HG03469 (cell line): ENCODE results near the gene RAD51B.

Source experiments
- ATAC-seq: cut with Tn5 transposase; IDR thresholded peaks from one replicate; pipeline ENCODE4 v1.9.1; 2021; ENCODE audit warnings: mild to moderate bottlenecking, moderate library complexity, moderate number of reproducible peaks; ENCODE audit not compliant: unreplicated experiment

The RAD51B gene

DNA sequence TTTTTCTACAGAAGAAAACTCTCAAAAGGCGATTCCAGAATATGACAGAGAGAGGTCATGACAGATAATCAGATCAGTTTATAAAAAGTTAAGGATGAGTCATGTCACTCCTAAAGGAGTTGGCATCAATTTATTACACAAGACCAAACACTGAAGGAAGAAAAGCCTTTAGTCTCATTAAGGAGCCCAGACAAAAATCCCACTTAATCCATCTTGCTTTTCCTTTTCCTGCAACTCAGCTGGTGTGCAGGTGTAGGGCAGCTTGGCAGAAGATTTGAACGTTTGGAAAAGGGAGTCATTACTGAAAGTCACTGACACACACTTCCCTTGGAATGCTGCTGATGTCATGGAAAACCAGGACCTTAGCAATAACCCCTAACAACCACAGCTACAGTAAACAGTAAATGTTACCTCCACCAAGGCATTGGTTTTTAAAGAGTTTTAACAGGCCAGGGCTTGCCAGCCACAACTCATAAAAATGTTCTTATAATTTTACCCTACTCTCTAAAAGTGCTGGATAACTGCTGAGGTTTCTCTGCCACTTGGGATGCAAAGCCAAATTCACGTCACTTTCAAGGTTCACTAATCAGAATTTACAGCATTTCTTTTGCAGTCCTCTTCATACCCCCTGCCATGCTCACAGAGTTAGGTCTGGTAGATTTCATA lies 320.6 kb downstream of the RAD51B start:
- no peak for ATAC-seq

DNA sequence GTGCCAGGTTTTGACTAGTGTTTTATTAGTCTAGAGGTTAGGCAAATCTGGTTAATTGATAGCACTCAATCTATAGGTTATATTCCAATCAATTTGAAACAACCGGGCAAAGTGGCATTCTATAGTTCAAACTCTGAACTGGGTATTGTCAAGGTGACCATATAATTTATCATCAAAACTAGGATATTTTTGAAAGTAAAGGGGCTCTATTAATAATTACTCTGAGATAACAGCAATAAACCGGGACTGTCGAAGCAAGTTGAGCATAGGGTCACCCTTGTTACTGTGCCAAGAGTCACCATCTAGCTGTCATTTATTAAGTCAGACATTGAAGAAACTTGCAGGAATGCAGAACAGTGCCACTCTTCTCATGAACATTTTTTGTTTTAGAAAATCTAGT lies 321.2 kb downstream of the RAD51B start:
- ATAC-seq: no peak

DNA sequence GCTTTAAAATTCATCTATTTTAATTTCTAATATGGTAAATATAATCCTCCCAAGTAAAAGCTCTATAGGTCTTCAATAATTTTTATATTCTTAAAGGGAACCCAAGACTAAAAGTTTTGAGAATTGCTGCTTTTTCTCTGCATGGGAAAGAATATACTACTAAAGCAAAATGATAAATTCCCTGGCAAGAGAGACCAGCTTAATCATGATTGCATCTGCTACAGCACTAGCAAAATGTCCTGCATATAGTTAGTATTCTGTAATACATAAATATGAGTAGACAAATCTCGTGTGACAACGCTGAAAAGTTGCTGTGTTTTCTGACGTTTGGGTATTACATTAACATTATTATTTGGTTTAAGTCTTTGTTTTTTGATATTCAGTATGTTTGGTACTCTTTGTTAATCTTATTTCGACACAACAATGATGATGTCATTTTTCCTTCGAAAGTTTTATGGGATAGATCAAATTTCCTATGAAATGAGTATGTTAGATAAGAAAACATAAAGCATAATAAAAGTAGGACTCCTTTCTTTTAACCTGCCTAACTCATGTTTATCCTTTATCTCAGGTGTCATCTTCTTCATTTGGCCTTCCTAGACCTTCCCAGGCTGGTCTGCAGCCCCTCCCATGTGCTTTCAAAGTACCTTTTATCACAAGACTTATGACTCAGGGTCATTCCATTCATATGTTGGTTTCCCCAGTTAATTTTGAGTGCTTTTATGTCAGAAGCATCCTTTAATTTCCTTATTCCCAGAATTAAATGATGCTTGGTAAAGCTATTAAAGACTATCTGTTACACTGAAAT lies 321.9 kb downstream of the RAD51B start:
- ATAC-seq: no peak

DNA sequence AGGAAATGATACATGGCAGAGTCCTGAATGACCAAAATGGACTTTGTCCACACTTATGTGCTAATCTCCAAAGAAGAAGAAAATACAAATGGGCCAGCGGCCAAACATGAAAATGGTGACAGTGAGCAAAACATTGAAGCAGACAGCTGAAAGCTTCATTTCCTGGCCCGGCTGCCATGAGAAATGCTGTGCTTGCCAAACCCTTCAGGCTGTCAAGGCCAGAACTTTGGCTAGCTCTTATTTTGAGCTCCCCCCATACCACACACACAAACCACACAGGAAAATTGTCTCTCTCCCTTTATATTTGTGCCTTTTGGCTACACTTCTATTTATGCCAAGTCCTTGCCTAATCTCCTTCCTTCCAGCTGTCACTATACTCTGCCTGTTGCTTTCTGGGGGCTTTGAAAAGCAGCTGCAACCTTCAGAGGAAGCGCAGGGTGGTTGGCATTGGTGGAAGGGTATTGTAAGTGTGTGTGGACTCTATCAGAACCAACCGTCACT lies 323.8 kb downstream of the RAD51B start:
- ATAC-seq: no peak

- ATAC-seq: no peak
Observed at GRCh38 chr14:68144051-68144681, 324.6 kb downstream of the RAD51B start.

DNA sequence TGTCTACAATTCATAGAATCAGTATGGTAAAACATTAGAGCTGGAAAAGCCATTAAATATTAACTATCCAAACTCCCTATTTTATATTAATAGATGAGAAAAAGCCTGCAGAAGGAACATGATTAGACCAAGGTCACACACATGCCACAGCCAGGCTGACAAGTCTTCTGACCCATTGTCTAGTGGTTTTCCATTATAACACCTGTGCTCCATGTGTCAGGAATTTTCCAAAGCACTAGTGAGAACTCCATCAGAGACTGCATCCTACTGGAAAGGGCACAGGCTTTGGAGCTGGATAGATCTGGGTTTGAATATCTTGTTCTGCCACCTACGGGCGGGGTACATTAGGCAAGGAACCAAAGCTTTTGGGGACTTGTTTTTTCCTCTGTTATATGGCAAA lies 325.5 kb downstream of the RAD51B start:
- ATAC-seq: no peak

GRCh38 chr14:68145539-68145938 lies 326.0 kb downstream of the RAD51B start:
- no peak for ATAC-seq

DNA sequence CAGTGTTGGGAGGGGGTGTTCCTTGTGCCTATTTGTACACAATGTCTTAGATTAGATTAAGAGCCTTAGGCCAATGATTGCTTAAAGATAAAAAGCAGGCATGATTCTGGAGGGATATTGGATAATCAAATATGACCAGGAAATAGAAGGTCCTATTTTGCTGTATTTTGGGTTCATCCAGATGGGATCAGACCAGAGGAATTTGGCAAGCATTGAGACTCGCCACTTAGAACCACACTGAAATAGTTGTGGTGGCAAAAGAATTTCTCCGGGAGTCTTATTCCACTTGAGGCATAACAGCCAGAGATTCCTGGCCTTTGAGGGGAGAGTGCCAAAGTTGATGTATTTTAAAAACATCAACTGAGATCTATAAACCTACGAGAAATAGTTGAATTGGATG lies 327.2 kb downstream of the RAD51B start:
- no peak for ATAC-seq

- ATAC-seq: no peak
Observed at GRCh38 chr14:68147303-68147702, 327.7 kb downstream of the RAD51B start.

GRCh38 chr14:68148276-68148675 lies 328.7 kb downstream of the RAD51B start:
- ATAC-seq: no peak

DNA sequence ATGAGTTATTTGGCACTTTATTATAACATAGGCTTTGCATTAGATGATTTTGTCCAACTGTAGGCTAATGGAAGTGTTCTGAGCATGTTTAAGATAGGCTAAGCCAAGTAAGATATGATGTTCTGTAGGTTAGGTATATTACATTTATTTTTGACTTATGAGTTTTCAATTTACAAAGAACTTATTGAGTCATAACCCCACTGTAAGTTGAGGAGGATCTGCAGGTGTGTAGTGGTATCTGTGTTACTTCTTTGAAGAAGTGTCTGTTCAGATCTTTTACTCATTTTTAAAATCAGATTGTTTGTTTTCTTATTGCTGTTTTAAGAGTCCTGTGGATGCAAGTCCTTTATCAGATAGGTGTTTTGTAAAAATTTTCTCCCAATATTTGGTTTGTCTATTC lies 329.2 kb downstream of the RAD51B start:
- no peak for ATAC-seq

GRCh38 chr14:68153275-68153674 lies 333.7 kb downstream of the RAD51B start:
- ATAC-seq: no peak

DNA sequence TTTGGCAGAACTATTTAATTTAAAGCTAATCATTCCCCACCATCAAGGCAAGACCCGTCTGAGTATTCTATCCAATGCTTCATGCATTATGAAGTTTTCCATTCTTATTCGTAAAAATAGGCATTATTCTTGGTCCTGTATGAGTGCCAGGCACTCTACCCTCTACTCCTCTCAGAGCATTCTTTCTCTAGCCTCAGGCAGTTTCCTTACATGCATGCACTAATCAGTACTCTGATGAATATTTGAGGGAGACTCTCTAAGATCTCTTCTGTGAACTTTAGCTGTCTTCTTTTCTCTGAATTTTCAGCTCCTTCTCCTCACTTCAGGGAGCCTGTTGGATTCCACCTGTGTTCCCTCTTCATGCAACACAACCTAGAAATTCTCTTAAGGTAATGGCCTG lies 334.7 kb downstream of the RAD51B start:
- ATAC-seq: no peak

- no peak for ATAC-seq
Observed at GRCh38 chr14:68157971-68158371, 338.4 kb downstream of the RAD51B start.

- no peak for ATAC-seq
Observed at GRCh38 chr14:68158640-68159039, 339.1 kb downstream of the RAD51B start.

GRCh38 chr14:68159701-68160633 lies 340.4 kb downstream of the RAD51B start:
- no peak for ATAC-seq

DNA sequence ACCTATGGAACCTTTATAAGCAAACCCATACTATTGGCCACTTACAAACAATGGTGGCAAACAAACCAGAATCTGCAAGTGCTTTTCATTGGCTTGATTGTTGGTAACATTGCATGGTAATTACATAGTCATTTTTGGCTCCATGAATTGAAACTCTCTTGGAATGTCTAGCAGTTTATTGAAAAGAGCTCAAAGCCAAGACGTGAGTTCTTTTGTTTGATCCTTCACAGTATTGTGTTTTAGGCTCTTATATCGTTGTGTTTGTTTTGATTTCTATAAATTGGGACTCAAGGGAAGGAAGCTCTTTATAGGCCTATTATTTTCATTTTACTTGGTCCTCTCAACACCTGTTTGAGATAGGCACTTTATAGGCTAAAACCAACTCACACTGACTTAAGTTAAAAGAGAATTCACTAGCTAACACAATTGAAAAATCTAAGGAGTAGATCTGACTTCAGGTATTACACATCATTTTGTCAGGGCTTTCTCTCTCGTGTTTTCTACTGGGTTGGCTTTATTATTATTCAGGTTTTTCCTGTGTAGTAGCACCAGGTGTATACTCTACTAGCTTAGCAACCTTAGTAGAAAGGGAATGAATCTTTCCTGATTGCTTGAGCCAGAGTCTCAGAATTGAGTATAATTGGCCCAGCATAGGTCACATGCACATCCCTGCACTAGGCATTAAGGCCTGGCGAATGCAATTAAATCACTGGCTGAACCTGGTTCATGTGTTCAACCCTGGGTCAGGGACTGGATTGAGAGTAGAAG lies 341.4 kb downstream of the RAD51B start:
- ATAC-seq: no peak

DNA sequence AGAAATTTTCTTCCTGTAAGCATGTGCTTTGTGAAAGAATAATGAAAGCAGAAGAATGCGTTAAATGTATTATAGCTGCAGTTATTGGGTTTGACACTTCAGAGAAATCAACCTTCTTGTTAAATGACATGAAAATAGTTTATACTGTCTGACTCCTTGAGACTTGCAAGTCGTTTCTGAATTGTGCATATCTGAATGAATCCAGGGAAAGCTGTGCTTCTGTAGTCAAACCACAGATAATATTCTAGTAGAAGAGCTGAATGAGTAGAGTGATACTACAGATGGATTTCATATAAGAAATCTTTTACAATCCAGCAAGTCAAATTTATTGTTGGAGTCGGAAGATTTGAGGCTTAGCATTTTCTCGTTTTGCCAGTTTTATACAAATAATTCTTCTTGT lies 343.3 kb downstream of the RAD51B start:
- no peak for ATAC-seq

DNA sequence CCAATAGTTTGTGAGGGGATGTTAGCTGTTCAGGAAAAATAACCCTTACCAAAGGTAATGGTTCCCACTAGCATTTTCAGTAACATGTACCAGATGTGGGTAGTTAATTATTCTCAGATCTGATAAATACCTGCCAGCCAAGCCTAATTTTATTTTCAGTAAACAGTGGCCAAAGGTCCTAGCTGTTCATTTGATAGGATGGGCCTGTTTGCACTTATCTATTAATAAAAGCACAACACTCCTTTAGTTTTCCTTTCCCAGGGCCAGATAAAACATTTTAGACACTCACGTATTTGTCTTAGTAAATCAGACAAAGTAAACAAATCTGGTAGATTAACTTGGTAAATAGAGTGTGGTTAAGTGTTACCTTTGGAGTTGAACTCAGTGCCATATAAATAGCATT lies 345.1 kb downstream of the RAD51B start:
- ATAC-seq: no peak

DNA sequence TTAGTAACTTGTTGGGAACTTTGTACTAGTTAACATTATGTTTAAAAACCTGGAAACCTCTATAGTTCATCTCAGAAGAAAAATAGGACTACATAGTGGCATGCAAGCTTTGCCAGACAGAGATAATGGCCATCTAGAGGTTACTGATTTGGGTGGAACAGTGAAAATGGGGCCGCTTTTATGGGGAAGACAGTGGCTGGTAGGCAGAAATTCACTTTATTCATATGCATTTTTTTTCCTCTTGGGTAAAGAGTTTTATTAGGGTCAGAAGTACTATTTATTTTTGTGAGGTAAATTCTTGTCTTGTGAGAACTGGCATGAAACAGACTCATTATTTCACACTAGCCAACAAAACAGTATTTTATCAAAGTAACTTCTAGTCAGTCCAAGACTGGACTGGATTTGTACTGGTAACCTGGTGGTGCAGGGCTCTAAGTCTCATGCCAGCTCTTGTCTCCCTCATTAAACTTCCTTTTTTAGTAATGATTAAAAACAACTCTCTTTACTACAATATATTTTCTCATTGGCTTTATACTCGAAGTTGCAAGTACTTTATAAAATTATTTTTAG lies 345.8 kb downstream of the RAD51B start:
- no peak for ATAC-seq
